Parathyroid adenoma (tissue), 2 donors: ENCODE results near the gene ERICH4.
A peak's percentile ranks its signal among the peaks of the same experiment; 100 is the strongest.

Experiments used
- H2AFZ ChIP-seq: fragments of 300-600 bp; sonication (generic); one replicate; pipeline ENCODE4 v1.7.0; 2017; ENCODE audit warnings: antibody characterized with exemption, mild to moderate bottlenecking
- H3K27ac ChIP-seq: fragments of 300-600 bp; sonication (generic); one replicate; pipeline ENCODE4 v1.7.0; 2017
- H3K27me3 ChIP-seq: fragments of 300-600 bp; sonication (generic); one replicate; pipeline ENCODE4 v1.7.0; 2017; ENCODE audit warnings: low read length; ENCODE audit not compliant: control insufficient read depth, insufficient read depth
- H3K36me3 ChIP-seq: fragments of 300-600 bp; sonication (generic); one replicate; pipeline ENCODE4 v1.7.0; 2017; ENCODE audit warnings: low read length; ENCODE audit not compliant: control insufficient read depth, insufficient read depth
- H3K4me1 ChIP-seq: fragments of 300-600 bp; sonication (generic); one replicate; pipeline ENCODE4 v1.7.0; 2017; ENCODE audit warnings: control low read depth
- H3K4me2 ChIP-seq: fragments of 300-600 bp; sonication (generic); one replicate; pipeline ENCODE4 v1.7.0; 2017; ENCODE audit warnings: low read length
- H3K4me3 ChIP-seq: fragments of 300-600 bp; sonication (generic); one replicate; pipeline ENCODE4 v1.7.0; 2017; ENCODE audit warnings: low read depth, low read length
- H3K79me2 ChIP-seq: fragments of 300-600 bp; sonication (generic); one replicate; pipeline ENCODE4 v1.7.0; 2017; ENCODE audit warnings: control low read depth
- H3K9ac ChIP-seq: fragments of 300-600 bp; sonication (generic); one replicate; pipeline ENCODE4 v1.7.0; 2017; ENCODE audit warnings: mild to moderate bottlenecking
- H3K9me3 ChIP-seq: fragments of 300-600 bp; sonication (generic); one replicate; pipeline ENCODE4 v1.7.0; 2017; ENCODE audit warnings: low read length; ENCODE audit not compliant: control insufficient read depth
- TF ChIP-seq, protein P1 (sequence below): fragments of 300-600 bp; sonication (generic); IDR thresholded peaks from one replicate; pipeline ENCODE4 v1.7.0; 2017; ENCODE audit warnings: antibody characterized with exemption, mild to moderate bottlenecking
- donor health status: primary hyperparathyroidism.

The ERICH4 gene

DNA sequence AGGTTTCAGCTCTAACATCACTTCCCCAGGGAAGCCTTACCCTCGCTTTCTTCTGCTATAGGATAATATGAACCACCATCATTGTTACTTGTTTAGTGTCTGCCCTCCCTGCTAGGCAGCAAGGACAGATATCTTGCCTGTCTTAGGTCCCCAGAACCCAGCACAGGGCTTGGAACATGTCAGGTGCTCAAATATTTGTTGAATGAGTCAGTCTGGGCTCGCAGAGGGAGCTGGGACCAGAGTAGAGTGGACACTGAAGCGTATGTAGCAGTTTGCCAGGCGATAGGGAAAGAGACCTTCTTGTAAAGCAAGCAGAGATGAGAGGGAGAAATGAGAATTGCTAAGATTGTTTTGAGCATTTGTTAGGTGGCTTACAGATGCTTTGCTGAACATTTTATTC, 33.7 kb upstream of the ERICH4 start:
- Histone ChIP-seq H3K9ac (no peak overlapping the region), H3K4me3 (no peak overlapping the region), H3K4me2 (peak overlapping the region; percentile 0), H3K36me3 (no peaks in the 10 kb centered on the region), H3K27ac (no peak overlapping the region), H3K79me2 (peaks cover 10% of the 10 kb centered on the region), H2AFZ (no peak overlapping the region), H3K9me3 (no peaks in the 10 kb centered on the region), H3K4me1 (peaks cover 23% of the 10 kb centered on the region), H3K27me3 (no peaks in the 10 kb centered on the region)
- TF ChIP-seq, protein P1, sequence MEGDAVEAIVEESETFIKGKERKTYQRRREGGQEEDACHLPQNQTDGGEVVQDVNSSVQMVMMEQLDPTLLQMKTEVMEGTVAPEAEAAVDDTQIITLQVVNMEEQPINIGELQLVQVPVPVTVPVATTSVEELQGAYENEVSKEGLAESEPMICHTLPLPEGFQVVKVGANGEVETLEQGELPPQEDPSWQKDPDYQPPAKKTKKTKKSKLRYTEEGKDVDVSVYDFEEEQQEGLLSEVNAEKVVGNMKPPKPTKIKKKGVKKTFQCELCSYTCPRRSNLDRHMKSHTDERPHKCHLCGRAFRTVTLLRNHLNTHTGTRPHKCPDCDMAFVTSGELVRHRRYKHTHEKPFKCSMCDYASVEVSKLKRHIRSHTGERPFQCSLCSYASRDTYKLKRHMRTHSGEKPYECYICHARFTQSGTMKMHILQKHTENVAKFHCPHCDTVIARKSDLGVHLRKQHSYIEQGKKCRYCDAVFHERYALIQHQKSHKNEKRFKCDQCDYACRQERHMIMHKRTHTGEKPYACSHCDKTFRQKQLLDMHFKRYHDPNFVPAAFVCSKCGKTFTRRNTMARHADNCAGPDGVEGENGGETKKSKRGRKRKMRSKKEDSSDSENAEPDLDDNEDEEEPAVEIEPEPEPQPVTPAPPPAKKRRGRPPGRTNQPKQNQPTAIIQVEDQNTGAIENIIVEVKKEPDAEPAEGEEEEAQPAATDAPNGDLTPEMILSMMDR = no peak

DNA sequence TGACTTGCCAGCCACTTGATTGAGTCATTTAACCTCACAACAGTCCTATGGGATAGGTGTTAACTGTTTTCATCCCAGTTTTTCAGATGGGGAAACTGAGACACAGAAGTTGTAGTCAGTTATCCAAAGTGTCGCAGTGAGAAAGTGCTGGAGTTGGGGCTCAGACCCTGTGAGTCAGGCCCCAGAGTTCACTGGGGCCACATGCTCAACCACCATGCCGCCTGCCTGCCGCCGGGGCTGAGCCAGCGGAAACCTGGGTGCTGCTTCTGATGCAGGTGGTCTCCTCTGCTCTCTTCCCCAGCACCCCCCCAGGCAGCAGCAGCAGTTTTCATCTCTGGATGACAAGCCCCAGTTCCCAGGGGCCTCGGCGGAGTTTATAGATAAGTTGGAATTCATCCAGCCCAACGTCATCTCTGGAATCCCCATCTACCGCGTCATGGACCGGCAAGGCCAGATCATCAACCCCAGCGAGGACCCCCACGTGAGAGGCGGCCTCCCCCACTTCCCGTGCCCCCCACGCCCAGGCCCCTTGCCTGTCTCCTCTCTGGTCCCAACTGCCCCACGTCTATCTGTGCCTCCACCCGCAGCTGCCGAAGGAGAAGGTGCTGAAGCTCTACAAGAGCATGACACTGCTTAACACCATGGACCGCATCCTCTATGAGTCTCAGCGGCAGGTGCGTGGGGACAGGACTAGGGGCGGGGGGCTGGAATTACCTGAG, 32.5 kb upstream of the ERICH4 start:
- H3K27me3 ChIP-seq = no peaks in the 10 kb centered on the region
- no peaks in the 10 kb centered on the region for H3K9me3 ChIP-seq
- H2AFZ ChIP-seq = no peak overlapping the region
- no peaks in the 10 kb centered on the region for H3K36me3 ChIP-seq
- no peak overlapping the region for H3K4me2 ChIP-seq
- H3K4me3 ChIP-seq = no peak overlapping the region
- H3K4me1 ChIP-seq = peaks cover 29% of the 10 kb centered on the region
- H3K9ac ChIP-seq = no peak overlapping the region
- TF ChIP-seq, protein P1 = no peak
- no peak overlapping the region for H3K27ac ChIP-seq
- H3K79me2 ChIP-seq = peaks cover 10% of the 10 kb centered on the region

DNA sequence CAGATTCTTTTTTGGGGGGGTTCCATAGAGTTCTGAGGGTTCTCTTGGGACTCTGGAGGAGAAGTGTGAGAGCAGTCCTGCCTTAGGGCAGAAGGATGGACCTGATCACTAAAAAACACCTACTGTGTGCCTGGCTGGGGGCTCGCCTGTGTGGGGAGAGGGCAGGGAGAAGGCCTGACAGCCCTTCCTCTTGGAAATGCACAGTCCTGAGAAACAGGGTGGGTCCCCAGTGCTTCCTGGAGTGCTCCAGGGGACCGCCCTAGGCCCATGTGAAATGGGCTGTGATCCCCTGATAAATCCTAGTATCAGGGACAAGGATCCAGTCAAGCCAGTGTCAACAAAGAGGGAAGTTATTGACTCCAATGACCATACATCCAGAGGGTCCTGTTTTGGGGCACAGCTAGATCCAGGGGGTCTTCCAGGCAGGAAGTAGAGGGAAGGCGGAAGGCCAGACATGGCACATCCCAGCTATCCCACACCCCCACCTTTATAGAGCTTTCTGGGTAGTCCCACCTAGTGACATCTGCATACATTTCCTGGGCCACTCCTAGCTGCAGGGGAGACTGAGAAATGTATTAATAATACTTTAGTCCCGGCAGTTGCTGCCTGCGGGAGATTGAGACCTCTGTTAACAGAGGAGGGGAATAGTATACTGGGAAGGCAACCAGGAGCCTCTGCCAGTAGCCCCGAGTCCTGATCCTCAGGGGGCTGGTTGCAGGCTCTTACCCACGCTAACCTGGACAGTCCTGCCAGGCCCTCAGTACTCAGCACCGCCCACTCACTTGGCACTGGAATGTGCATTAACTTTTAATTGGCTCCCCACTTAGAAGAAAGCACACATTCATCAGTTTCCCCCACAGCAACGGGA, 31.6 kb upstream of the ERICH4 start:
- no peak overlapping the region for H3K27ac ChIP-seq
- H3K9me3 ChIP-seq = no peaks in the 10 kb centered on the region
- TF ChIP-seq, protein P1 = no peak
- H3K4me1 ChIP-seq = peaks cover 29% of the 10 kb centered on the region
- no peaks in the 10 kb centered on the region for H3K27me3 ChIP-seq
- H3K36me3 ChIP-seq = no peaks in the 10 kb centered on the region
- H2AFZ ChIP-seq = no peak overlapping the region
- H3K9ac ChIP-seq = no peak overlapping the region
- no peak overlapping the region for H3K4me3 ChIP-seq
- peaks cover 9% of the 10 kb centered on the region for H3K79me2 ChIP-seq
- no peak overlapping the region for H3K4me2 ChIP-seq

DNA sequence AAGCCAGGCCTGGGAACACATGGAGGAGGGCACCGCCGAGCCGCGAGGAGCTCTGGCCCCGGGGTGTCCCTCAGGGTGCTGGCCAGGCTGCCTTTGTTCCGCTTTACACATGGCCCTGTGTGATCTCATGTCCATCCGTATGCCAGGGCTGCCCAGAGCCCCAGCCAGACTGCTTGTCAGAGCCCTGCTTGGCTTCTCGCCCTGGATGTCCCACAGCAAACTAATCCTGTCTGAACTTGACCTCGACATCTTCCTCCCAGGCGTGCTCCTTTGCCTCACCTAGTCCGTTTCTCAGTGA, 31.0 kb upstream of the ERICH4 start:
- H3K27me3 ChIP-seq = no peaks in the 10 kb centered on the region
- peaks cover 9% of the 10 kb centered on the region for H3K79me2 ChIP-seq
- H3K36me3 ChIP-seq = no peaks in the 10 kb centered on the region
- H3K4me1 ChIP-seq = peaks cover 29% of the 10 kb centered on the region
- H3K9me3 ChIP-seq = no peaks in the 10 kb centered on the region
- no peak overlapping the region for H2AFZ ChIP-seq
- H3K4me2 ChIP-seq = no peak overlapping the region
- H3K9ac ChIP-seq = no peak overlapping the region
- H3K4me3 ChIP-seq = no peak overlapping the region
- no peak overlapping the region for H3K27ac ChIP-seq
- TF ChIP-seq, protein P1 = no peak
